Hepatocyte (in vitro differentiated cells): ENCODE results near the gene DNAJC24. TPM values are rescaled to one million over a fixed set of nuclear protein-coding genes. Genes with fewer than 3 reads are reported as not detected.

Experiments
- DNase-seq: peaks from one replicate; pipeline ENCODE4 v3.0.0-alpha.2; 2016; ENCODE audit warnings: low spot score
- H2AFZ ChIP-seq: fragments of 200-600 bp; sonication (generic); 2 replicates; pipeline ENCODE4 v1.6.0; 2016; ENCODE audit warnings: antibody characterized with exemption, mild to moderate bottlenecking
- H3K27ac ChIP-seq: fragments of 200-600 bp; sonication (generic); 2 replicates; pipeline ENCODE4 v1.5.1; 2016; ENCODE audit warnings: mild to moderate bottlenecking
- H3K27me3 ChIP-seq: fragments of 200-600 bp; sonication (generic); 2 replicates; pipeline ENCODE4 v1.6.1; 2016
- H3K36me3 ChIP-seq: fragments of 200-600 bp; sonication (generic); replicated peaks from 2 replicates; pipeline ENCODE4 v1.5.1; 2016; ENCODE audit warnings: low read depth; ENCODE audit not compliant: insufficient read depth
- H3K4me1 ChIP-seq: fragments of 200-600 bp; sonication (generic); 2 replicates; pipeline ENCODE4 v1.5.1; 2016; ENCODE audit warnings: mild to moderate bottlenecking, moderate library complexity; ENCODE audit not compliant: insufficient read depth
- H3K4me2 ChIP-seq: fragments of 200-600 bp; sonication (generic); 2 replicates; pipeline ENCODE4 v1.6.0; 2016
- H3K4me3 ChIP-seq: fragments of 200-600 bp; sonication (generic); 2 replicates; pipeline ENCODE4 v1.5.1; 2016; ENCODE audit warnings: mild to moderate bottlenecking
- H3K79me2 ChIP-seq: fragments of 200-600 bp; sonication (generic); 2 replicates; pipeline ENCODE4 v1.6.0; 2017; ENCODE audit warnings: mild to moderate bottlenecking
- H3K9me2 ChIP-seq: fragments of 200-600 bp; sonication (generic); replicated peaks from 2 replicates; pipeline ENCODE4 v1.6.0; 2017; ENCODE audit warnings: mild to moderate bottlenecking; ENCODE audit not compliant: insufficient read depth
- H3K9me3 ChIP-seq: fragments of 200-600 bp; sonication (generic); 2 replicates; pipeline ENCODE4 v1.5.1; 2016; ENCODE audit warnings: low read depth, mild to moderate bottlenecking
- H4K20me1 ChIP-seq: fragments of 200-600 bp; sonication (generic); 2 replicates; pipeline ENCODE4 v1.6.0; 2016; ENCODE audit warnings: mild to moderate bottlenecking; ENCODE audit not compliant: insufficient read depth, poor library complexity, severe bottlenecking
- CTCF ChIP-seq: fragments of 200-600 bp; sonication (generic); IDR thresholded peaks from 2 replicates; pipeline ENCODE4 v1.5.1; 2016; ENCODE audit warnings: antibody characterized with exemption, mild to moderate bottlenecking; ENCODE audit not compliant: poor library complexity
- EZH2 ChIP-seq: fragments of 200-600 bp; sonication (generic); IDR thresholded peaks from 2 replicates; pipeline ENCODE4 v1.6.1; 2016; ENCODE audit warnings: antibody characterized with exemption, mild to moderate bottlenecking, borderline replicate concordance
- EZH2phosphoT487 ChIP-seq: fragments of 200-600 bp; sonication (generic); IDR thresholded peaks from one replicate; pipeline ENCODE4 v1.6.1; 2018; ENCODE audit warnings: antibody characterized with exemption, mild to moderate bottlenecking, low read depth, moderate library complexity; ENCODE audit not compliant: unreplicated experiment, severe bottlenecking
- WGBS: methylation state at CpG from one replicate; pipeline ENCODE4 v1.1.6; 2016; ENCODE audit warnings: low lambda C conversion rate; ENCODE audit errors: missing lambda C conversion rate; 5-methylcytosine and 5-hydroxymethylcytosine counted together
- polyA plus RNA-seq: library from polyadenylated mRNA; unstranded; fragments of >200 nt; fragmentation: Nextera tagmentation; extraction: Ambion mirVana; gene quantifications from 2 replicates; pipeline ENCODE4 v1.2.1, GENCODE V29; 2016
- total RNA-seq: library from RNA; depleted of rRNA; stranded (reverse); fragments of >200 nt; gene quantifications from 2 replicates; pipeline ENCODE4 v1.2.3, GENCODE V29; 2014

The DNAJC24 gene
- total and polyA plus RNA-seq, 2 experiments from 2014 or later, result 6.7 to 19.1 TPM

GRCh38 chr11:31383116-31383515 lies 13.5 kb downstream of the DNAJC24 start:
- Histone ChIP-seq H3K9me3 (no peaks in the 10 kb centered on the region), H4K20me1 (no peaks in the 10 kb centered on the region), H3K79me2 (peaks cover 3% of the 10 kb centered on the region), H3K36me3 (no peaks in the 10 kb centered on the region), H3K4me1 (no peaks in the 10 kb centered on the region), H2AFZ (no peak overlapping the region), H3K27ac (no peak overlapping the region), H3K9me2 (no peaks in the 10 kb centered on the region), H3K4me3 (no peak overlapping the region), H3K4me2 (no peak overlapping the region), H3K27me3 (no peaks in the 10 kb centered on the region)
- DNase-seq, result no peak
- WGBS, result 76% methylated on average over 1 of the region's 1 CpG
- TF ChIP-seq EZH2, result no peak
- TF ChIP-seq EZH2phosphoT487, result no peak
- no peak for TF ChIP-seq CTCF

GRCh38 chr11:31387379-31387778 lies 17.7 kb downstream of the DNAJC24 start:
- H3K4me3 ChIP-seq, result no peak overlapping the region
- H3K4me1 ChIP-seq, result no peaks in the 10 kb centered on the region
- no peaks in the 10 kb centered on the region for H3K9me2 ChIP-seq
- H3K79me2 ChIP-seq, result no peaks in the 10 kb centered on the region
- no peak for DNase-seq
- H3K36me3 ChIP-seq, result no peaks in the 10 kb centered on the region
- H3K27ac ChIP-seq, result no peak overlapping the region
- no peaks in the 10 kb centered on the region for H4K20me1 ChIP-seq
- TF ChIP-seq CTCF (no peak), EZH2 (no peak), EZH2phosphoT487 (no peak)
- no peak overlapping the region for H2AFZ ChIP-seq
- H3K4me2 ChIP-seq, result no peak overlapping the region
- no peaks in the 10 kb centered on the region for H3K27me3 ChIP-seq
- no peaks in the 10 kb centered on the region for H3K9me3 ChIP-seq
- WGBS, result 70% methylated on average over 2 of the region's 2 CpGs

GRCh38 chr11:31397239-31397834 lies 27.7 kb downstream of the DNAJC24 start:
- no peak overlapping the region for H3K27ac ChIP-seq
- H3K36me3 ChIP-seq, result no peaks in the 10 kb centered on the region
- no peak overlapping the region for H2AFZ ChIP-seq
- H3K9me3 ChIP-seq, result no peaks in the 10 kb centered on the region
- H3K4me3 ChIP-seq, result no peak overlapping the region
- 46% methylated on average over 5 of the region's 5 CpGs for WGBS
- no peaks in the 10 kb centered on the region for H3K79me2 ChIP-seq
- no peaks in the 10 kb centered on the region for H3K27me3 ChIP-seq
- TF ChIP-seq CTCF (peak; percentile 62), EZH2 (no peak)
- H3K9me2 ChIP-seq, result no peaks in the 10 kb centered on the region
- H4K20me1 ChIP-seq, result no peaks in the 10 kb centered on the region
- no peak overlapping the region for H3K4me2 ChIP-seq
- peak; percentile 38 for DNase-seq
- no peaks in the 10 kb centered on the region for H3K4me1 ChIP-seq

- no peak for TF ChIP-seq EZH2
- TF ChIP-seq EZH2phosphoT487, result no peak
- no peak for TF ChIP-seq CTCF
- Histone ChIP-seq H3K36me3 (no peaks in the 10 kb centered on the region), H3K27ac (no peak overlapping the region), H3K4me1 (no peaks in the 10 kb centered on the region), H3K9me2 (no peaks in the 10 kb centered on the region), H2AFZ (no peak overlapping the region), H3K79me2 (no peaks in the 10 kb centered on the region), H4K20me1 (no peaks in the 10 kb centered on the region), H3K4me3 (no peak overlapping the region), H3K27me3 (no peaks in the 10 kb centered on the region), H3K4me2 (no peak overlapping the region), H3K9me3 (no peaks in the 10 kb centered on the region)
- no peak for DNase-seq
These were observed 35.0 kb downstream of the DNAJC24 start for GRCh38 chr11:31404614-31405013.
